ENCODE data around the gene DERA. TPM values are rescaled to one million over a fixed set of nuclear protein-coding genes. Genes with fewer than 3 reads are reported as not detected.
"Not testable (repeated sequence)": the region's sequence is repeated elsewhere in the genome, so short reads cannot be mapped to it uniquely, and the experiment has no call there.

DERA gene
- total RNA-seq, 4 donors from 2014 or later: 30.9 to 40.6 (median 34.9) TPM

DNA sequence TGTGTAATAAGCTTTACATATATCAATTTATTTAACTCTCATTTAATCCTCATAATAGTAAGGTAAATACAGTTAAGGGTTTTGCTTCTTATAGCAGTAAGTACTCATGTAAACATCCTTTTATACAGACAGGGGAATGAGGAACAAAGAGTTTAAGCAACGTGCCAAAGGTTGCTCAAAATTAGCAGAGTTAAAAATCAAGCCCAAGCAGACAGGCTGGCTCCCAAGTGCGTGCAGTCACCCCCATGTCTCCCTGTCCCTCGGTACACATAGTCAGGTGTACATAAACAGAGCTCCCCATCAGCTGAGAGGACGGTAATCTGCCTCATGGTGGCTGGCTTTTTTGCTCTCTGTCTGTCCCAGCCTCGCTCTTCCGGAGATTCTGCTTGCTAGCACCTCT is 126.4 kb downstream of the DERA start:
- no peak overlapping the region for H3K27ac ChIP-seq
- H3K4me1 ChIP-seq: no peaks in the 10 kb centered on the region
- no peak overlapping the region for H3K4me3 ChIP-seq
- H3K27me3 ChIP-seq: no peaks in the 10 kb centered on the region
- peaks cover 0 to 45% (median 0%) of the 10 kb centered on the region in 3 donors for H3K36me3 ChIP-seq
- 87 to 88% methylated on average over 6 of the region's 6 CpGs for WGBS, 2 donors
- no peak for DNase-seq (ENCODE audit: low spot score in 2 of 2)
- peaks cover 0 to 8% (median 0%) of the 10 kb centered on the region in 4 donors for H3K9me3 ChIP-seq
- no peak for TF ChIP-seq POLR2A (IDR thresholded peaks at IDR 0.05)

DNA sequence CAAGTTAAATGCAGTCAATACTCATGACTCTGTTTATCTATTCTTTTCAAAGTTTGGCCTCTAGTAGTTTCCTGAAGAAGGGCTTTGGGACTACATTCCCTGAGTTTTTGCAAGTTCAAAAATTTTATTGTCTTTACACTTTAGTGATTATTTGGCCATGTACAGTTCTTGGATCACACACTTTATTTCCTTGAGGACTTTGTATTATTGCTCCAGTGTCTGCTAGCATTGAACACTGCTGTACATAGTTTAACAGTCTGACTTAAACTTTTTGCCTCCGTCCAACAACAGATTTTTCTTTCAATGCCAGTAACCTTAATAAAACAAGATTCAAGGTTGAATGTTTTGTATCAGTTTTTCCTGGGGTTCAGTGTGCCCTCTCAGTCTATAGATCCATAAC is 132.3 kb downstream of the DERA start:
- no peak for DNase-seq (ENCODE audit: low spot score in 2 of 2)
- Histone ChIP-seq H3K36me3 (peaks cover 0 to 10% (median 0%) of the 10 kb centered on the region in 3 donors), H3K27me3 (no peaks in the 10 kb centered on the region), H3K4me3 (no peak overlapping the region), H3K4me1 (no peaks in the 10 kb centered on the region), H3K27ac (no peak overlapping the region), H3K9me3 (peaks cover 0 to 32% (median 8%) of the 10 kb centered on the region in 4 donors)
- 71 to 98% methylated on average over 1 of the region's 1 CpG for WGBS, 2 donors
- no peak for TF ChIP-seq EP300 (IDR thresholded peaks at IDR 0.05)
- TF ChIP-seq, protein P1, sequence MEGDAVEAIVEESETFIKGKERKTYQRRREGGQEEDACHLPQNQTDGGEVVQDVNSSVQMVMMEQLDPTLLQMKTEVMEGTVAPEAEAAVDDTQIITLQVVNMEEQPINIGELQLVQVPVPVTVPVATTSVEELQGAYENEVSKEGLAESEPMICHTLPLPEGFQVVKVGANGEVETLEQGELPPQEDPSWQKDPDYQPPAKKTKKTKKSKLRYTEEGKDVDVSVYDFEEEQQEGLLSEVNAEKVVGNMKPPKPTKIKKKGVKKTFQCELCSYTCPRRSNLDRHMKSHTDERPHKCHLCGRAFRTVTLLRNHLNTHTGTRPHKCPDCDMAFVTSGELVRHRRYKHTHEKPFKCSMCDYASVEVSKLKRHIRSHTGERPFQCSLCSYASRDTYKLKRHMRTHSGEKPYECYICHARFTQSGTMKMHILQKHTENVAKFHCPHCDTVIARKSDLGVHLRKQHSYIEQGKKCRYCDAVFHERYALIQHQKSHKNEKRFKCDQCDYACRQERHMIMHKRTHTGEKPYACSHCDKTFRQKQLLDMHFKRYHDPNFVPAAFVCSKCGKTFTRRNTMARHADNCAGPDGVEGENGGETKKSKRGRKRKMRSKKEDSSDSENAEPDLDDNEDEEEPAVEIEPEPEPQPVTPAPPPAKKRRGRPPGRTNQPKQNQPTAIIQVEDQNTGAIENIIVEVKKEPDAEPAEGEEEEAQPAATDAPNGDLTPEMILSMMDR (IDR thresholded peaks at IDR 0.05): no peak
- no peak for TF ChIP-seq POLR2A (IDR thresholded peaks at IDR 0.05)

DNA sequence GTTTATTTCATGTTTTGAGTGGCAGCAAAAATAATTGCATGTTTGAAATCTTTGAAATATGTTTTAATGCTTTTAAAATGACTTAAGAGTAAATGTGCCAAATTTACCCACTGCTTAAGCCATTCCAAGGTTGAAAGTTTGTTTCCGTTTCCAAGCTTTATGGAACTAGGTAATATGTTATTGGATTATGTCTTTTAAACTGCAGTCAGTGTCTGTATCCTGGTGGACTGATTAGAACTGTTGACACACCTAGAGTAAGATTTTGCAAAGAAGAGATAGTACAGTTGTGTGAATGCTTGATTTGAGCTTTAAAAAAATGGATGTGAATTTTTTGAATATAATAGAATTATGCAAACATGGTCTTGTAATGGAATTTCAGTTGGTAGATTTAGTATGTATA is 135.1 kb downstream of the DERA start:
- TF ChIP-seq, protein P1 (IDR thresholded peaks at IDR 0.05): no peak
- TF ChIP-seq POLR2A (IDR thresholded peaks at IDR 0.05) (no peak), EP300 (IDR thresholded peaks at IDR 0.05) (no peak)
- Histone ChIP-seq H3K27me3 (no peaks in the 10 kb centered on the region), H3K4me3 (no peak overlapping the region), H3K4me1 (no peaks in the 10 kb centered on the region), H3K27ac (no peak overlapping the region), H3K36me3 (peaks cover 0 to 4% (median 0%) of the 10 kb centered on the region in 3 donors), H3K9me3 (peaks cover 0 to 40% (median 8%) of the 10 kb centered on the region in 4 donors)
- WGBS, 2 donors: 91 to 94% methylated on average over 1 of the region's 1 CpG
- DNase-seq (ENCODE audit: low spot score in 2 of 2): no peak

DNA sequence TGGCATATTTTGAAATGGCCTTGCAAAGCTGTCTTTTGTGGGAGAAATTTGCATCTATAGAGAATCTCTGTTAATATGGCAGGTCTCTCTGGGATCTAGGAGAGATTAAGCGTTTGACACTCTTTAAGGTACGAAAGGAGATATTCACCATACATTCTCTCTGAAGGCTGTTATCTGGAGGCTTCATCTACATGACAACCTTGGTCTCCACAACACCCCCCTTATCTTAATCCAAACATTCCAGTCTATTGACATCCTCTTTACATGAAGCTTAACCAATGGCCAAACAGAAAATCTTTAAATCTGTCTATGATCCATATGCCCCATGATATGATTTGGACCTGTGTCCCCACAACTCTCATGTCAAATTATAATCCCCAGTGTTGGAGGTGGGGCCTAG is 137.4 kb downstream of the DERA start:
- TF ChIP-seq, protein P1 (IDR thresholded peaks at IDR 0.05): no peak
- TF ChIP-seq EP300 (IDR thresholded peaks at IDR 0.05) (no peak), POLR2A (IDR thresholded peaks at IDR 0.05) (no peak)
- Histone ChIP-seq H3K36me3 (peaks cover 0 to 4% (median 0%) of the 10 kb centered on the region in 3 donors), H3K27ac (no peak overlapping the region), H3K4me3 (no peak overlapping the region), H3K9me3 (peaks cover 0 to 39% (median 7%) of the 10 kb centered on the region in 4 donors), H3K4me1 (no peaks in the 10 kb centered on the region), H3K27me3 (no peaks in the 10 kb centered on the region)
- no peak for DNase-seq (ENCODE audit: low spot score in 2 of 2)
- WGBS, 2 donors: 92 to 94% methylated on average over 2 of the region's 2 CpGs

DNA sequence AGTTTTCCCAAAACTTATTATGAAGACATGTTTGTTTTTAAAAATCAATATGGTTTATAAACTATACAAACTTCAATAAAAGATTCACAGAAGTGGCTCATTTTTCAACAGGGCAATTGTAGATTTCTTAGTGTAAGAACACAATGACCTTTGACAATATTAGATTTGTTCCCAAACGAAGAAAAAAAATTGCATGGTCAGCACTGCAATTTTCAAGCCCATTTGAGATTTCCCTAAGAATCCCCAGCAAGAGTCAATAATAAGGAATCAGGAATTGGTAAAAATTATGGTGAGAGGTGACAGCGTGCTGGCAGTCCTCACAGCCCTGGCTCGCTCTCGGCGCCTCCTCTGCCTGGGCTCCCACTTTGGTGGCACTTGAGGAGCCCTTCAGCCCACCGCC is 145.8 kb downstream of the DERA start:
- Histone ChIP-seq H3K9me3 (peaks cover 0 to 46% (median 0%) of the 10 kb centered on the region in 4 donors), H3K27ac (no peak overlapping the region), H3K4me1 (no peaks in the 10 kb centered on the region), H3K4me3 (no peak overlapping the region), H3K36me3 (no peaks in the 10 kb centered on the region), H3K27me3 (no peaks in the 10 kb centered on the region)
- no peak for DNase-seq (ENCODE audit: low spot score in 2 of 2)
- TF ChIP-seq, protein P1 (IDR thresholded peaks at IDR 0.05): no peak
- 84 to 88% methylated on average over 6 of the region's 6 CpGs for WGBS, 2 donors

DNA sequence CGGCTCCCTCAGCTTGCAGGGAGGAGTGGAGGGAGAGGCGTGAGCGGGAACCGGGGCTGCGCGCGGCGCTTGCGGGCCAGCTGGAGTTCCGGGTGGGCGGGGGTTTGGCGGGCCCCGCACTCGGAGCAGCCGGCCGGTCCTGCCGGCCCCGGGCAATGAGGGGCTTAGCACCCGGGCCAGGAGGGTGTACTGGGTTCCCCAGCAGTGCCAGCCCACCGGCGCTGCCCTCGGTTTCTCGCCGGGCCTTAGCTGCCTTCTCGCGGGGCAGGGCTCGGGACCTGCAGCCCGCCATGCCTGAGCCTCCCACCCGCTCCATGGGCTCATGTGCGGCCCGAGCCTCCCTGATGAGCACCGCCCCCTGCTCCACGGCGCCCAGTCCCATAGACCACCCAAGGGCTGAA is 146.2 kb downstream of the DERA start:
- WGBS, 2 donors: 96 to 97% methylated on average over 25 to 34 of the region's 34 CpGs
- not testable (repeated sequence) for H3K4me1 ChIP-seq; H3K27me3 ChIP-seq; H3K4me3 ChIP-seq; H3K36me3 ChIP-seq; H3K27ac ChIP-seq; DNase-seq (ENCODE audit: low spot score in 2 of 2)
- H3K9me3 ChIP-seq: peaks cover 0 to 42% (median 0%) of the 10 kb centered on the region in 4 donors

Data from tibial nerve (tissue), 4 donors.